ENCODE data around the gene ACTL6B. TPM values are rescaled to one million over a fixed set of nuclear protein-coding genes. Genes with fewer than 3 reads are reported as not detected.
"Not testable (repeated sequence)": the region's sequence is repeated elsewhere in the genome, so short reads cannot be mapped to it uniquely, and the experiment has no call there.

The ACTL6B gene
- total RNA-seq (2014; rRNA removed) = not detected in 2 replicates
- not detected for polyA plus RNA-seq (2012)

DNA sequence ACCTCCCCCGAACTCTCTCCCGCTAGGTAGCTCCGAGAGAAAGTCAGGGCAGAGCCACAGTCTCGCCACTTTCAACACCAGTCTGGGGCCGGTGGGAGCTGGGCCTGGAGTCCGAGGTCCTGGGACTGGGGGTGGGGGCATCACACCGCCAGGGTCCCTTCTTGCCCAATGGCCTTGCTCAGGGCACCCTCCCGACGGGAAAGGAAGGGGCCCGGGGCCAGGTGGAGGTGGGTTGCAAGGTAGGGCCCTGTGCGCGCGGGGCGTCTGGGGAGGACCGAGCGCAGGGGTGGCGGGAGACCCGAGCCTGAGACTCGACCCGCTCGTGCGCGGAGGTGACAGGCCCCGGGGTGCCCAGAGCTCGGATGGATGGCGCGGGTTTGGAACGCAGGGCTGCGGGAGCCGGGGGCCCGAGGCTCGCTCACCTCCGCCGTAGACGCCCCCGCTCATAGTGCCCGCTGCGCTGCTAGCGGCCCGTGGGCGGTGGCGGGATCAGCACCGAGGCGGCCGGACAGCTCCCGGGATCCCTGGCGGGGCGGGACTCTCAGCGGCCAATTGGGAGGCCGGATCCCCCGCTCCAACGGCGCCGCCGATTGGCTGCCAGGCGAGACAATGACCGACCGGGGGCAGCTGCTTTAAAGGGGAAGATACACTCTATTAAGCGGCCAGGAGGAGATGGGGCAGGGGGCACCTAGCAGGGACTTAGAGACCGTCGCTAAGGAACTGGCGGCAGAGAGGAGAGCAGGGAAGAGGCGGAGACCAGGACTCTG lies at the start of gene ACTL6B:
Gene ACTL6B, minus strand, starts transcription at position 541 of the 767 bp plus-strand sequence. Its CDS starts 94 bp downstream, at position 447.
- peak; percentile 30 for DNase-seq (ENCODE audit: low read depth)

DNA sequence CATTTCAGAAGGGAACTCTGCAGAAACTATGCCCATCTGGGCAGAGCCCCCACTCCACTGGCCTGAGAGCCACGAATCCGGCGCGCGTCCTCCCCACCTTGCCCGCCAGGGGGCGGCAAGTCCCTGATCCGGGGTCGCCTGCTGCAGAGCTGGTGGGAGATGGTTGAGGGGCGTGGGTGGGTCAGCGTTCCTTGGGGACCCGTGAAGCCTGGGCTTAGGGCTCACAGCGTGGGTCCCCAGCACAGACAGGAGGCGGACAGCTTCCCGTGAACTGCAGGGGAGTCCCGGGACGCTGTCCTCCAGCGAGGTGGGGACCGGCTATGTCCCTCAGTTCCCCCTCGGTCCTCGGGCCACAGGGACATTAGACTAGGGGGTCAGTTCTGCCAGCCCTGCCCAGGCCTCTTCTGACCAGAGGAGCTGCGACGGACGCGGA lies 49.1 kb upstream of the ACTL6B start:
- peak; percentile 71 for DNase-seq (ENCODE audit: low read depth)

DNA sequence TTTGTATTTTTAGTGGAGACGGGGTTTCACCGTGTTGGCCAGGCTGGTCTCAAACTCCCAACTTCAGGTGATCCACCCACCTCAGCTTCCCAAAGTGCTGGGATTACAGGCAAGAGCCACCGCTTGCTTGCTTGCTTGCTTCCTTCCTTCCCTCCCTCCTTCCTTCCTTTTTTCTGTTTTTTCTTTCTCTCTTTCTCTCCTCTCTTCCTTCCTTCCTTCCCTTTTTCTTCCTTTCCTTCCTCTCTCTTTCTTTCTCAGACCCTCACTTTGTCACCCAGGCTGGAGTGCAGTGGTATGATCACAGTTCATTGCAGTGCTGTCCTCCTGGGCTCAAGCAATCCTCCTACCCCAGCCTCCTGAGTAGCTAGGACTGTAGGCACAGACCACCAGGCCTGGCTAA lies 44.8 kb upstream of the ACTL6B start:
- DNase-seq (ENCODE audit: low read depth) = not testable (repeated sequence)

DNA sequence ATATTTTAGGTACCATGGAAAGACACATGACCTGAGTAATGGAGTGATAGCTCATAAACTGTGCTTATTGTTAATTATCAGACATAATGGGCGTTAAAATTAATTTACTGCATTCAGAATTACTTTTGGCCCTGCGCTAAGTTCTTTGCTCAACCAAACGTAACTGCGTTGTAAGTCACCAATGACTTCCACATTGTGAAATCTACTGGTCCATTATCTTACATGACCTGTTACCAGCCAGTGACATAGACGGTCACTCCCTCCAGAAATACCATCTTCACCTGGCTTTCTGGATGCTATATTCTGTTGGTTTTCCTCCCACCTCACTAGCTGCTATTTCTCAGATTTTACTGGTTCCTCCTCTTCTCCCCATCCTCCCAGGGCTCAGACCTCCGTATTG lies 42.8 kb upstream of the ACTL6B start:
- no peak for DNase-seq (ENCODE audit: low read depth)

DNA sequence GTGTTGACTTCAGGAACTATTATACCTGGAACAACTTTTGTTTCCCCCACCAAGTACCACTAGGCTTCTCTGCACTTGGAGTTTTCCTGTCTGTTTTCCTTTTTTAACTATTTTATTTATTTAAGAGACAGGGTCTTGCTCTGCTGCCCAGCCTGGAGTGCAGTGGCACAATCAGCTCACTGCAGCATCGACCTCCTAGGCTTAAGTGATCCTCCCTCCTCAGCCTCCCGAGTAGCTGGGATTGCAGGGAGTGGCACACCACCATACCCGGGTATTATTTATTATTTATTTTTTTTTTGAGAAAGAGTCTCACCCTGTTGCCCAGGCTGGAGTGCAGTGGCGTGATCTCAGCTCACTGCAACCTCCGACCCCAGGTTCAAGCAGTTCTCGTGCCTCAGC lies 39.9 kb upstream of the ACTL6B start:
- DNase-seq (ENCODE audit: low read depth) = no peak

DNA sequence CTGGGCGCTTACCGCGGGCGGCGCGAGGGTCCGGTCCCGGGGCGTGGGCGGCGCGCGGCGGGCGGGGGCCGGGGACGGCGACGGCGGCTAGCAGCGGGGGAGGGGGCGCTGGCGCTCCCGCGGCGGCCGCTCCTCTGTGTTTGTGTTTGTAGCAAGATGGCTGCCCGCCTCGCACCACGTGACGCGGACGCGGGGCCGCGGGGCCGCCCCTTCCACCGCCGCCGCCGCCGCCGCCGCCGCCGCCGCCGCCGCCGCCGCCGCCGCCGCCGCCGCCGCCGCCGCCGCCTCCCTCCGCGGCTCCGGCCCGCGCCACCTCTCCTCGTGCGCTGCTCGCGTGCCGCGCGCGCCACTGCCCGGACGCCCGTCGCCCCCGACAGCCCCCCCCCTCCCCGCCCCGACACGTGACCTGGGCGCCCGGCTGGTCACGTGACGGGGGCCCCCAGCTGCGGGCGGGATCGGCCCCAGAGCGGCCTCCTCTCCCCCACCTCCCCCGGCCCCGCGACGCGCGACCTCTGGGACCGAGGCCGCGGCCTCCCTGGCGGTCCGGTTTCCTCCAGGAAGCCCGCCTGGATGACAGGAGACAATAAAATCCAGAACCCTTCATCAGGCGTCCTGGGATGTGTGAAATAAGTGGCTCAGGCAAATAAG lies 38.0 kb upstream of the ACTL6B start, which contains the start of gene GIGYF1:
Gene GIGYF1, minus strand, starts transcription at position 153 of the 648 bp plus-strand sequence. CDS start 6,012 bp downstream, outside the sequence.
- peak; percentile 58 for DNase-seq (ENCODE audit: low read depth)

DNA sequence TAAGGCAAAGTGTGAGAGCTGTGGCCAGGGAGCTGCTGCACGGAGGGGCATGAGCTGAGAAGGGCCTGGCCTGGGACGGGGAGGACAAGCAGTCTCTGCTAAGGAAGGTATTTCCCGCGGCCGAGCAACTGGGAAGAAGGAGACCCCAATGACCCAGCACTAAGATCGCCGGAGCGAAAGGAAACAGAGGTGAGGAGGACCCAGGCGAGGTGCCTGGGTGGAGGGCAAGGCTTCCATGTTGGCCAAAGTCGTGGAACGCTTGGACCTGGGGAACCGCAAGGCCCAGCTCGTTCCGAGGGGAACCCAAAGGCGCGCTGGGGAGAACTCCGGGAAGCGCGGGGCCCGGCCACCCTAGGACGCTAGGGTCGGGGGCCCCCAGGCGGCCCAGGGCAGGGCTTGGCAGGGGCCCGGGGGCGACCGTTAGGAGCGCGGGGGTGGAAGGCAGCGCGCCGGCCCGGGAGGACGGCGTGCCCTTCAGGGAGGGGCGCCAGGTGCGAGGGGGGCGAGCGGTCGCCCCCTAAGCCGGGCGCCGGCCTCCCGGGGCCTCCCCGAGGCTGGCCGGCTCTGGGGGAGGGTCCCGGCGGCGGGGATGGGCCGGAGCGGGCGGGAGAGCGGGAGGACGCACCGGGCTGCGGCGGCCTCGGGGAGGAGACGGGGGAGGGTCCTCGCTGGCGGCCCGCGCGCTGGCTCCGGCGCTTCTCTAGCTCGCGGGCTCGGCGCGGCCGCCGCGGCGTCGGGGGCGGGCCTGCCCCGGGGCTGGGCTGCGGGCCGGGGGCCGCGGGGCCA lies 37.3 kb upstream of the ACTL6B start:
- no peak for DNase-seq (ENCODE audit: low read depth)

DNA sequence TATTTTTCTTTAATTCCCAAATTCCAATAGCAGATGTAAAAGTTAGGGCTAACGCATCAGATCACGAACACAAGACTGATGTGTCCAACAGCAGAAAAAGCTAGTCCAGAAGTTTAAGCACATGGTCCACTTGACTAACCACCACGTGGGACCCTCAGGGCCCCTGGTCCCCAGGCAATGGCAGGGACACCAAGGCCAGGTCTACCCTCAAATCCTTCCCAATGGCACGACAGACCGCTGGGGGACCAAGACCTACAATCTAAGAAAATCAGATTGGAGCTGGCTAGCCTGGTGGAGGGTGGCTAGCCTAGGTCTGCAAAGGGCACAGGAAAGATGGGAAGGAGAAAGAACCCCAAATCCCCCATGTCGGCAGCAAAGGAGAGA lies 36.3 kb upstream of the ACTL6B start:
- no peak for DNase-seq (ENCODE audit: low read depth)

DNA sequence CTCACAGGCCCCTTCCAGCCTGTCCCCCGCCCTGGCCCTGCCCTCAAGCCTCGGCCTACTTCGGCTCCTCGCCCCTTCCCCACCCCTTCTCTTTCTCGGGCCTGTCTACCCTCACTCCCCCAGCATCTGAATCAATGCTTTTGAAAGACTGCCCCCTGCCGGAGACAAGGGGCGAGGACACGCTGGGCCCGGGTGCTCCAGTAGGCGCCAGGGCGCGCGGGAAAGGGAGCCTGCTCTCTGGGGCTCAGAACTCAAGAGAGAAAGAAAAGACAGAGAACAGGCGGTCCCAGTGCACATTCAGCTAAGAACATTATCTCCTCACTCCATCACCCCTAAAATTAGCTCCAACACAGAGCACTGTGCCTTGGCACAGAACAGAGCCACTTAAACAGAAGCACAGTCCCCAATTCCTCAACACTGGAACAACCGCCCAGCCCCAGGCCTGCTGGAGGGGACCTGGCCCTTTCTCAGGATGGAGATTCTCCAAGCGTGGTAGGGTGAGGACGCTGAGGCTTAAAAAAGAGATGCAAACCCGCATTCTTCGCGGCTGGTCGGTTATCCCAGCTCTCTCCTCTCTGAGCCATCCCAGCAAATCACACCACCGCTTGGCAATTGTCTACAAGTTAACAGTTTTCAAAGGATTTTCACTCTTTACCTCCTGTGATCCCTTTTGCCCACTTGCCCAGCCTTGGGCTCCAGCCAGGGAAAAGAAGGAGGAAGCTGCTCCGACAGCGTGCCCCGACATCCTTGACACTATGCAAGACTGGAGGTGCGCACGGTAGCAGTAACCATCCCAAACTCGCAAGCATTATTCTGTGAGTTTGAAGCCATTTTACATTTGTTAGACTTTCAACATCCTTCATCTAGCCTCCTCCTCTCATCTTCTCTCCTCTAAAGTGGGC lies 35.7 kb upstream of the ACTL6B start:
- DNase-seq (ENCODE audit: low read depth) = peak; percentile 74

DNA sequence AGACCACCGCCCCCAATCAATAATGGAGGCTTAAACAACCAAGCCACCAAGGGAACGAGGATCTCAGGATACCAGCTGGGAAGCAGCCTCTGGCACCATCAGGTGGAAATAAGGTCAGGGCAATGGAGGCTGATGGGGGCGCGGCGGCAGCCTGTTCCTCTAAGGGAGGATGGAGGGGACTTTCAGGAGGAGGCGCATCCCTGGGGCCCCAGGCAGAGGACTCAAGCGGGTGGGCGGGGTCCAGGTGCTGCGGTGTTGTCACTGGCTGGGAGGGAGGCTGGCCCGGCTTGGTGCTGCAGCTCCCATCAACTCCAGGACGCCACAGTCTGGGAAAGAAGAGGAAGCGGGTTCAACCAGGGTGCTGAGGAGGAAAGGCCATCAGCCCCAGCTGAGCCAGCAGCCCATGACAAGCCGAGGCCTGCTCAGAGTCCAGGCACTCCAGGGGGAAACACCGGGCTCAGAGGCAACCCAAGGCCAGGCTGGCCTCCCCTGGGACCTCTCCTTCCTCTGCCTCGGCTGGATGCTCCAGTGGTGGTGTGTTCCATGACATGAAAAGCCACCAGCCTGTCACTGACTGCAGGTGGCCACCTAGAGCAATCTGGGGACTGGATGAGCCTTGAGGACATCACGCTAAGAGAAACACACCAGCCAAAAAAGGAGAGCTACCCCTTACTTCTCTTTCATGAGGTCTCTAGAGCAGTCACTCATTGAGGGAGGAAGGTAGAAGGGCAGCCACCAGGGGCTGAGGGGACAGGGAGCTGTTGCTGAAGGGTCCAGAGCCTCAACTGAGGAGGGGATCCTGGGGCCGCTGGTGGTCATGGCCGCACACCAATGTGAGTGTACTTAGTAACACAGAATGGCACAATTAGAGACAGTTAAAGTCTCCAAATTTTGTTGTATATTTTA lies 33.2 kb upstream of the ACTL6B start:
- DNase-seq (ENCODE audit: low read depth) = no peak

DNA sequence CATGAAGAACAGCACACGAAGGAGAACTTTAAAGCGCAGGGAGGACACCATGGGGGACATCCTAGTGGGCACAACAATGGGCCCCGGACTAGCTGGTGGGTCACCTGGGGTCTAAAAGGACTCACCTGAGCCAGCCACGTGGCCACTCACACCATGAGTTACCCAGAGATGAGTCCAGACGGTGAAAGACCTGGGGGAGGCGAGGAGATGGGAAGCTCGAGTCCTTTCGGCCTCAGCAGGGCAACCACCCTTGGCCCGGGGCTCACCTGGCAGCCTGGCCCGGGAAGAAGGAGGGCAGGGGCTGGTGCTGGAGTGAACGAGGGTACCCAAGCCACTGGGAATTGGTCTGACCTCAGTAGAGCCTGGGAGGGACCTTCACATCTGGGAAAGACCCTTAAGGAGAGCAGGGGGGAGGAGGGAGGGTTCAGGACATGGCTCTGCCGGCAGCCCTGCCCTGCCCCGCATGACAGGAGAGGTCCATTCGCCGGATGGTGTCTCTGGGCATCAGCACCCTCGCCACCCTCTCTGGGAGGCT lies 32.1 kb upstream of the ACTL6B start:
- DNase-seq (ENCODE audit: low read depth) = no peak

DNA sequence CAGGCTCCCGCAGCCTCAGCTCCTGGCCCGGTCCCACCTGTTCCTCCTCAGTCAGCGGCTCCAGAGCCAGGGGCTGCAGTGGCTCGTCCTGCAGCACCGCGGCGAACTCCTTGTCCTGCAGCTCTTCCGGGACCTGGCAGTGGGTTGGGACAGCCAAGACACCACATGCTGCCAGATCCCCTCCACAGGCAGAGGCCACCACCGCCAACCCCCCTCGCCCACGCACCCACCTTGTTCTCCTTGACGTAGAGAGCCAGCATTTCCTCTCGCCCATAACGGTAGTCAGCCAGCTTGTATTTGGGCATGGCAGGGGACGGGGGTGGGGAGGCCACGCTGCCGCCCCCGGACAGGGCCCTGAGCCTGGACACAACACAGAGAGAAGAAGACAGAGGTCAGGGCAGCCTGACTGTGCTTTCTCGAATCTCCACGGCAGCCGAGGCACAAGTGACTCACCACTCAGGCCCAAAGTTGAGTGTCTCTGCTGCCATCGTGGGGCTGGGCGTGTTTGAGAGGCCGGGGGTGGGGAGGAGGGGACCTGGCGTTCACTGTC lies 31.6 kb upstream of the ACTL6B start:
- DNase-seq (ENCODE audit: low read depth) = no peak

DNA sequence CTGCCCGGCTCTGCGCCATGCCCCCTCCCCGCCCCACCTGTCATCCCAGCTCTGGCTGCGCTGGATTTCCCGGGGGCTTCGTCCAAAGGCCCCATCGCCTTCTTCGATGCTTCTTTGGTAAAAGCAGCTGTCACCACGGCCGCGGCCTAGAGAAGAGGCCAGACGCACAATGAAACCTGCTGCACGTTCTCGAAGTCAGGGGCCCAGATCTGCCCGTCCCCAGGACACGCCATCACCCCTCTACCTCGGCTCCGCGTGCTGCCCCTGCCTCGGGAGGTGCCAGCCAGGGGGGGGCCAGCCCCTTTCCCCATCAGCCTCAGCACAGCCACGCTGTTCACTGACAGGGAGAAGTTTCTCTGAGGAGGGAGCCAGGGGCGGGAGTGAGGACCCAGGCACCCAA lies 31.0 kb upstream of the ACTL6B start:
- no peak for DNase-seq (ENCODE audit: low read depth)

DNA sequence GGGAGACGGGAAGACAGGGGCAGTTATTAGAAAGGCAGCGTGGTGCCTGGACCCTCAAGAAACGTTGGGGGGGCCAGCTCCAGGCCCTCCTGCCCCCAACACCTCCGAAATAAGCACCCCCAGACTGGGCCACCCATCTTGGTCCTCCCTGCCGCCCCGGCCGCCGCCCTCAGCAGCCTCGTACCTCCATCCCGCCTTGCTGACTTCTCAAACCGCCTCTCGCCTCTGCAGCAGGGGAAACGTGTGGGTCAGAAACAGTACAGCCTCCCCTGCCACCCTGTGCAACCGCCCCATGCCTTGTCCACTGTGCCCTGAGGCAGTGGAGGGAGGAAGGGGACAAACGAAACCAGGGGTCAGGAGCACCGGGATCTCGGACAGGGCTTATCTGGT lies 30.6 kb upstream of the ACTL6B start:
- DNase-seq (ENCODE audit: low read depth) = no peak

DNA sequence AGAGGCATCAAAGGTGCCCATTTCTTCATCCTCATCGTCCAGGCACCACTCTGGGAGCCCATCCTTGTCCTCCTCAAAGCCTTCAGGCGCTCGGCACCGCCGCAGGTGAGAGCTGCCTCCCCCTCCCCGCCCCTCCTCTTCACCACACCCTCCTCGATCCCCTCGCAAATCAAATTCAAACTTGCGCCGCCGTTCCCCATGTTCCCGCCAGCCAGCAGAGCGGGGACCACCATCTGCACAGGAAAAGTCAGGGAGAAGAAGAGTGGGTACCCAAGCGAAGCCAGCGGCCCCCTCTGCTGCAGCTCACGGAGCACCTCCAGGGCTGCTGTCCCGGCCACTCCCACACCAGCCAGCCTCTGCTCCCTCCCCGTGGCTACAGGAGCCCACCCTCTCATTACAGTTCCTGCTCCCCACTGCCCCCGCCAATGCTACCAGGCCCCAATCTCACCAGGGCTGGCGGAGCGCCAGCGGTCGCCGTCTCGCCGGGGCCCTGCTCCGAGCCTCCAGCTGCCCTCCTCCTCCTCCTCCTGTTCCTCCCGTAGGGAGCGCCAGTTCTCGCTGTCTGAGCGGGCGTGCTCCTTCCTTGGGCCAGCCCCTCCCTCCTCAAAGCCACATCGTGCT lies 30.1 kb upstream of the ACTL6B start:
- no peak for DNase-seq (ENCODE audit: low read depth)

DNA sequence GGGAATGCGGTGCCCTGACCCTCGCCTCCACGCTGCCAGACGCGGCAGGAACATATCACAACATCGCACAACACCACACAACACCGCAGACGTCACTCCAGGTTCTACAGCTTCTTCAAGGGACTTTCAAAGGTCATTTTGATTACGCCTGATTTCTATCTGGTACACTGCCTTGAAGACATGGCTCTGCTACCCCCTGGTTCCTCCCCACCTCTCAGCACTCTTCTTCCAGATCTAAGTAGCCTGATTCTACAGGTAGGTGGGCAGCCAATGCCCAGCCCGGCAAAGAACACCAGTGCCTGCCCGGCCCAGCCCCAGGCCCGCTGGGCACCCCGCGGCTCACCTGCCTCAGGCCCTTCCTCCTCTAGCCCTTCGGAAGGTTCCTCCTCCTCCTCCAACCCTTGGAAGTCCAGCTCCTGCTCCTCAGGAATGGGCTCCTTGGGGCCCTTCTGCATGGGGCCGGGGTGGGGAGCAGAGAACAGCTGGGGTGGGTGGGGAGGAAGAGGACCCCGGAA lies 29.4 kb upstream of the ACTL6B start:
- DNase-seq (ENCODE audit: low read depth) = no peak

DNA sequence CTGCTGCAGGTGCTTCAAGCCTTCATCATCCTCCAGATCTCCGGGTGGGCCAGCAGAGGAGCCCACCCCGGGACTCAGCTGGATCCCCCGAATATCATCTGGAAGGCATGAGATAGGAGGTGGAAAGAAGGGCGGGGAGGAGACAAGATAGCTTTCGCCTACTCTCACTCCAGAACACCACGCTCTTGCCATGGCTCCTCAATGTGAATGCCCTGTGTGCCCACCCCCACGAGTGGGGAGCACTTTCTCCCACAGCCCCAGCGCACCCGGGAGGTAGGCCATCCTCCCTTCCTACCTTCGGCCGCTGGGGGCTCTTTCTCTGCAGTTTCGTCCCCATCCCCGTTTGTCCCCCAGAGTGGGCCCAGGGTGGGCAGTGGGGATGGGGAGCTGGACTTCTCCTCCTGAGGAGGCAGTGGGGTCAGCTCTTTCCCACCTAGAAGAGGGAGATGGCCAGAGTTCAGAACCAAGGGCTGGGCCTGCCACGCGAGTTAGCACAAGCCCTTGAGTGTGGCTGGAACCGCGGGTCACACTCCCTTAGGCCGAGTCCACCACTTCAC lies 28.9 kb upstream of the ACTL6B start:
- DNase-seq (ENCODE audit: low read depth) = no peak

DNA sequence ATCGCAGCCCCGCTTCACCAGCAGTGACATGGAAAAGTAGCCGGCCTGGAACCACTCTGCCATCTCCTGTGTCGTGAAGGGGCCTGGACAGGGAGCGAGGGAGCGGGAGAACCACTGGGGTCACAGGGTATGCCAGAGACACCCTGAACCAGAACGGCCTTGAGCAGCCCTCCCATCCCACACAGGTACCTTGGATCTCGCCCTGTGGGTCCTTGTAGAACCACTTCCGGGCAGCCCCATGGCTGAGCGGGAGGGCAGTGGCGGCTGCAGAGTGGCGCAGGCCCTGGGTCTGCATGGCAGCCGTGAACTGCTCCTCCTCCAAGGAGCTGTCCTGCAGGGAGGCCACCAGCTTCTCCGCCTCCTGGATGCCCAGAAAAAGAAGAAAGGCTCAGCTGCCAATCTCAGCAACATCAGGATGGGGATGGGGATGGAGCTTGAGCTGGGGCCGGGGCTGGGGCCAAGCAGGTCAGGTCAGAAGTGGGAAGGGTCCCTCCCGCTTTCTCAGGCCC lies 28.3 kb upstream of the ACTL6B start:
- DNase-seq (ENCODE audit: low read depth) = no peak
